ENCODE measurements around the gene JUND. TPM values are rescaled to one million over a fixed set of nuclear protein-coding genes. Genes with fewer than 3 reads are reported as not detected.
A peak's percentile ranks its signal among the peaks of the same experiment; 100 is the strongest.

The JUND gene
- polyA plus RNA-seq, 10 donors = 78.2 to 184 (median 137) TPM

DNA sequence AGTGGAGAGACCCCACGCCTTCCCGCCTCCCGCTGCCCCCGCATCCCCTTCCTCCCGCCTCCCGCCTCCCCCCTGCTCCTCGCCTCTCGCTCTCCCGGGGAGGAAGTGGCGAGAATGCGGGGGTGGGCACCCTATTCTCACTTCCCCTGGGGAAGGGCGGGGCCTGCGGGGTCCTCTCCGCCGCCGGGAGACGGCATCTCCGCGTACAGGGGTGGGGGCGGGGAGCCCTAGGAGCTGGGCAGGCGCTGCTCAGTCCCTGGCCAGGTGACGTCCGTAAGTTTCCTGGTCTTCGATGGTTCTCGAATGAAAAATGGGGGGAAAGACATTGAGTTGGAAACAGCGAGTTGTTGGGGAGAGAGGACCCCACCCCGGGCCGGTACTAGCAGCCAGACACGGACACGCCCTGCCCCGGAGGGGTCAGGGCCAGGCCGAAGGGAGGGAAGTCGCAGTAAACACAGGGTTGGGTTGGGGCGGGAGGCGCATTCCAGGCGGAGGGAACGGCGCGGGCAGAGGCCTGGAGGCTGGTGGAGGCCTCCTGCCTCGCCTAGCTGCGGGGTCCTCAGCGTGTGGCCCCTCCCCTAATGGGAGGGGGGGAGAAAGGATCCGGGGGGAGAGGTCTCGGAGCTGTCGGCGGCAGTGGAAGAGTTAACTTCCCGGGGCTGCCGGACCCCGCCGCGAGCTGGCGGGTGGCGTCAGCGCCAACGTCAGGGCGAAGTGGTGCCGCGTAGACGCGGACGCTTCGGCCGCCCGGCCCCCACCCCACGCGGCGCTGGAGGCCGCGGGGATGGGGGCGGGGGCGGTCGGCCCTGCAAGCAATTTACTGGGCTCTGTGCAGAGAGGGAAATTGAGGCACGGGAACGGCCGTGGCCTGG lies 10.4 kb upstream of the JUND start:
- DNase-seq = peak; percentile 77 to 96 (median 91)

GRCh38 chr19:18291019-18291524 lies 9.7 kb upstream of the JUND start:
- no peak for DNase-seq

- DNase-seq = no peak
These were observed 9.0 kb upstream of the JUND start for GRCh38 chr19:18290302-18291018.

DNA sequence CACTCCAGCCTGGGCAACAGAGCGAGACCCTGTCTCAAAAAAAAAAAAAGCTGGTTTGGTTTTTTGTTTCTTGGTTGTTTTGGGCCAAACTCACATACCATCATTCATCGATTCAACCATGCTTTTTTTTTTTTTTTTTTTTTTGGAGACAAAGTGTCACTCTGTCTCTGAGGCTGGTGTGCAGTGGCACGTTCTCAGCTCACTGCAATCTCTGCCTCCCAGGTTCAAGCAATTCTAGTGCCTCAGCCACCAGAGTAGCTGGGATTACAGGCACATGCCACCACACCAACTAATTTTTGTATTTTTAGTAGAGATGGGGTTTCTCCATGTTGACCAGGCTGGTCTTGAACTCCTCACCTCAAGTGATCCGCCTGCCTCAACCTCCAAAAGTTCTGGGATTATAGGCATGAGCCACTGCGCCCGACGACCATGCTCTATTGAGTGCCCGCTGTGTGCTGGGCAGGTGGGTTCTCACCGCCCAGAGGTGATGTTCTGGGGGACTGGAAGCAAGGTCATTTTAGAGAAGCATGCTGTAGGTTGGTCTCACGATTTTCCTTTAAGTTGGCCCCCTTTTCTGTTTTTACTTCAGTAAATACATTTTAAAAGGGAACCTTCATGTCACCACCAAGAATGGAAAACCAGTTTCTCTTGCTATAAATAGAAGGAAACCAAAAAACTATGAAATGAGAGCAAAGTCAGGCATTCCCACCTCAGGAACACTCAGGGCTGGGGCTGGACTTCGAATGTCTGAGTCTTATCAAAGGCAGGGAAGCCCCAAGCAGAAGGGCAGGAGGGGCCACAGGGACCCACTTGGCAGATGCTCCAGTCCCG lies 8.3 kb upstream of the JUND start:
- peak in 1 of 3 donors; percentile 66 for DNase-seq

DNA sequence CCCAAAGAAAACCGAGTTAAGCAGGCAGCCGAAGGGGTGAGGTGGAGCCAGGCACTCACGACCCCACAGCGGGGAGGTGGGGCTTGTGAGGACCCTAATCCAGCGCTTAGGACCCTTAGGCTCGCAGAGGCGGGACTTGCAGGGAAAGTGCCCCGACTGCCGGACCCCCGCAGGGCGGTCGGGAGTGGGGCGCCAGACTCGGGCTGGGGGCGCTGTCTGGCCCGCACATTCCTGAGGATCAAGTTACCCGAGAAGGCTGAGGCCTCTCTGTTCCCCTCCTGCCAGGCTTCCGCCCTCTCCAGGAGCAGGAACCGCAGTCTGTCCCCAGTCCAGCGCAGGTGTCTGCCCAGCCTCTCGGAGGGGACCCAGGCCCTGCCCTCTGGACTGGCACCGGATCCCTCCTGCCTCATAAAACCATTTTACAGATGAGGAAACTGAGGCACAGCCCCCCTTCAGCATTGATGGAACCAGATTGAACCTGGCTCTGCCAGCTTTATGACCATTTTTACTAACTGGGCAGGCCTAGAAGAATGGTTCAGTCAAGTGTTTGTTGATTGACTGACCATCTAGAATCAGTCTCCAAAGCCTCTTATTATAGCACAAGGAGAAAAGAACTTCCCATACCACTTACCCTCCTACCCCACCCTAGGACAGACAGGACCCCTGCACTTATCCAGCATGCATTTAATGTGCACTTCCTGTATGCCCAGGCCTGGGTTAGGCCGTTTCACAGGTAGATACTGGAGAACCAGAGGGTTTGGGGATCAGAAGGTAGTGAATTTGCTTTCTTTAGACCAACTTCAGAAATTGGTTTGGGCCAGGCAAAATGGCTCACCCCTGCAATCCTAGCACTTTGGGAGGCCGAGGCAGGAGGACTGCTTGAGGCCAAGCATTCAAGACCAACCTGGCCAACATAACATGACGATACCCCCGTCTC lies 6.7 kb upstream of the JUND start:
- DNase-seq = peak in 1 of 3 donors; percentile 65

DNA sequence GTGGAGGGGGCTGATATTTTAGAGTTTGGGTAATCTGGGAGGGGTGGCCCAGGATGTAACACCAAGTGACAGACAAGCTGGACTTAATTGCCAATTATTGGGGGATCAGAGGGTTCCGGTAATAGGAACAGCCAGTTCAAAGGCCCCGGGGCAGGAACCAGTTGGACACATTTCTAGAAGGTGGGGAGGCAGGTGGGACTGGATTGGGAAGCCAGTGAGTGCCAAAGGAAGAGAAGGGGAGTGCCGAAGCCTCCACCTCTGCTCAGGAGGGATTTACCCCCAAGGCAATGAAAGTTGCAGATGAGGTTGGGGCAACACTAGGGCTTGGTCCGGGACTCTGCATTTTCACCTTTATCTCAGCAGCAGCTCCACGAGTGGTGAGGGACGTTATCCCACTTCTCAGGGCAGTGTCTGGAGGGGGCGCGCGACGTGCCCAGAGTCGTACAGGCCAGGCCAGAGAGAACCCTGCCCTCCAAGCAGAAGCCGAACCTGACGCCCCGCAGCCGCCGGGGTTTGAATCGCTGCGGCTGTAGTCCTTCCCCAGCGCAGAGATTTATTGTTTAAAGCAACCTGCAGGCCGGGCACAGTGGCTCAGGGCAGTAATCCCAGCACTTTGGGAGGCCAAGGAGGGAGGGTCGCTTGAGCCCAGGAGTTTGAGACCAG lies 5.7 kb upstream of the JUND start:
- DNase-seq = no peak

- DNase-seq = no peak
These were observed 3.4 kb upstream of the JUND start for GRCh38 chr19:18284712-18285360.

GRCh38 chr19:18283338-18283737 lies 1.9 kb upstream of the JUND start:
- no peak for DNase-seq

GRCh38 chr19:18282788-18283141 lies 1.3 kb upstream of the JUND start:
- peak in 1 of 3 donors; percentile 71 for DNase-seq

- DNase-seq = peak in 2 of 3 donors; percentile 92 to 97
These were observed 782 bp upstream of the JUND start for GRCh38 chr19:18282021-18282787.

GRCh38 chr19:18280247-18281081 lies 958 bp downstream of the JUND start:
- peak; percentile 80 to 92 (median 83) for DNase-seq

DNA sequence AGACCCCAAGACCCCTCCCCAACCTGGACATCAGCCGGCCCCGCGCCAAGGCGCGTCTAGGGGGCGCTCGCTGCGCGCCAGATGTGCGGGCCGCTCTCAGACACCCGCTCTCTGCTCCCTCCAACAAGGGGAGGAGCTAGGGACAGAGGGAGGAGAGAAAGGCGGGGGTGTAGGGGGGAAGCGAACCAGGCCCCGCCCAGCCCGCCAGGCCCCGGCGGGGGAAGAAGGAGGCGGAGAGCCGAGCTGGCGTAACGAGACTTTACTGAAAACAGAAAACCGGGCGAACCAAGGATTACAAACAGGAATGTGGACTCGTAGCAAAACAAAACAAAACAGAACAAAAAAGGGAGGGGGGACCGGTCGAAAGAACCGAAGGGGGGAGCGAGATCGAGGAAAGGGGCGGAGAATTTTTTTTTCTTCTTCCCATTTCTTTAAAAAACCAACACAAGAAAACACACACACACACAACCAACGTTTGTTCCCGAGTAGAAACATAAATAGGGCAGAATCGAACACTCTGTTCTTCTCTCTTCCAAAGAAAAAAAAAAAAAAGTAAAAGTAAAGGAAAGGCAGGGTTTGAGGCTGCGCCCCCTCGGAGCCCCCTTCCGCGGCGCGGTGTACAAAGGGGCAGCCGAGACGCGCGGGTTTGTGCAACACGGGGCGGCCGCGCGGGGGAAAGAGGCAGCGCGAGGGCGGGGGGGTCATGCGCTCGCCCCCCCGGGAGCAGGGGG lies 1.7 kb downstream of the JUND start:
- DNase-seq = peak; percentile 94 to 98 (median 98)

DNA sequence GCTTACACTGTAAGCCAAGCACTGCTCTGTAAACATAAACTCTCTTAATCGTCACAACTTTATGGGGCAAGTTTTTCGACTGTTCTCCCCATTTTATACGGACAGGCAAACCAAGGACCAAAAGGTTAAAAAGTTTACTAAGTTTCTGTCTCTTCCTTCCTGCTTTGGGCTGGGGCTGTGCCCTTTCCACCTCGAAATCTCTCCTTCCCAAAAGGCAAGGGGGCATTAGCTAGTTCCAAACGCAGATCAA lies 2.2 kb downstream of the JUND start:
- no peak for DNase-seq

- DNase-seq = no peak
These were observed 2.7 kb downstream of the JUND start for GRCh38 chr19:18278521-18279265.

- DNase-seq = peak; percentile 75 to 96 (median 95)
These were observed 6.6 kb downstream of the JUND start for GRCh38 chr19:18274781-18275356.

- DNase-seq = no peak
These were observed 7.1 kb downstream of the JUND start, which contains the start of gene IQCN for GRCh38 chr19:18274219-18274780. TSS of gene IQCN (minus strand) at chr19:18274452. CDS start at chr19:18269478, 4,974 bp downstream.

Data from muscle of back (tissue), 11 donors.